HEK293 (cell line): ENCODE results near the gene ARGLU1.

Experiments used
- CTCF ChIA-PET: fragments of 350-600 bp; formaldehyde crosslinking; extraction: SDS; loops from one replicate; lab custom pipeline; 2021; ENCODE audit warnings: antibody characterized with exemption; lab: Yijun Ruan, JAX
- POLR2A ChIA-PET: fragments of 300-600 bp; formaldehyde crosslinking; extraction: SDS; loops from one replicate; lab custom pipeline; 2020; ENCODE audit warnings: antibody characterized with exemption, inconsistent platforms; lab: Yijun Ruan, JAX
- H3K27ac ChIP-seq: fragments of 200-500 bp; sonication (Bioruptor generic); 2 replicates; pipeline ENCODE4 v1.5.1; 2014; ENCODE audit warnings: low read depth, low read length, control low read depth, inconsistent platforms; ENCODE audit errors: extremely low read depth
- H3K36me3 ChIP-seq, 2 experiments: fragments of 200-500 bp in 1 of 2; sonication (Bioruptor generic) in 1 of 2; 1 replicate in 1 of 2; 2 replicates in 1 of 2; pipeline ENCODE4 v1.5.1; 2014 to 2017; ENCODE audit warnings: inconsistent platforms in 2 of 2, low read length in 2 of 2; ENCODE audit not compliant: control insufficient read depth in 2 of 2, insufficient read depth in 1 of 2
- H3K4me1 ChIP-seq: fragments of 200-500 bp; sonication (Bioruptor generic); 2 replicates; pipeline ENCODE4 v1.5.1; 2014; ENCODE audit warnings: mild to moderate bottlenecking, low read length, inconsistent platforms; ENCODE audit not compliant: control insufficient read depth, insufficient read depth
- H3K4me3 ChIP-seq: 2 replicates; pipeline ENCODE4 v1.5.1; 2011; ENCODE audit warnings: low read depth, mild to moderate bottlenecking, control low read depth, low read length, moderate library complexity
- H3K9me3 ChIP-seq: fragments of 200-500 bp; sonication (Bioruptor generic); 2 replicates; pipeline ENCODE4 v1.5.1; 2014; ENCODE audit warnings: low read depth, low read length, inconsistent platforms; ENCODE audit not compliant: control insufficient read depth, insufficient read depth
- INSM2 ChIP-seq: fragments of 450-650 bp; formaldehyde crosslinking; IDR thresholded peaks from 2 replicates; pipeline ENCODE4 v1.5.1; 2016; ENCODE audit warnings: missing biosample characterization, missing genetic modification characterization
- PRDM1 ChIP-seq: fragments of 450-650 bp; formaldehyde crosslinking; IDR thresholded peaks from 2 replicates; pipeline ENCODE4; 2016; ENCODE audit warnings: missing biosample characterization, missing genetic modification characterization
- PRDM10 ChIP-seq: fragments of 450-650 bp; formaldehyde crosslinking; IDR thresholded peaks from 2 replicates; pipeline ENCODE4 v1.5.1; 2016; ENCODE audit warnings: missing biosample characterization, missing genetic modification characterization
- SCRT2 ChIP-seq: fragments of 450-650 bp; formaldehyde crosslinking; IDR thresholded peaks from 2 replicates; pipeline ENCODE4 v1.5.1; 2016; ENCODE audit warnings: missing biosample characterization, missing genetic modification characterization
- TRIM28 ChIP-seq: IDR thresholded peaks from 2 replicates; pipeline ENCODE4 v1.6.1; 2011; ENCODE audit warnings: low read length, control low read depth, borderline replicate concordance
- ZEB2 ChIP-seq: fragments of 450-650 bp; formaldehyde crosslinking; IDR thresholded peaks from 2 replicates; pipeline ENCODE4 v1.5.1; 2016; ENCODE audit warnings: missing biosample characterization, missing genetic modification characterization
- ZNF140 ChIP-seq: fragments of 450-650 bp; formaldehyde crosslinking; IDR thresholded peaks from 2 replicates; pipeline ENCODE4 v1.5.1; 2016; ENCODE audit warnings: missing biosample characterization, missing genetic modification characterization
- ZNF324 ChIP-seq: fragments of 450-650 bp; formaldehyde crosslinking; IDR thresholded peaks from 2 replicates; pipeline ENCODE4 v1.5.1; 2016; ENCODE audit warnings: missing biosample characterization, missing genetic modification characterization
- ZNF426 ChIP-seq: fragments of 450-650 bp; formaldehyde crosslinking; IDR thresholded peaks from 2 replicates; pipeline ENCODE4 v1.5.1; 2017; ENCODE audit warnings: missing biosample characterization, missing genetic modification characterization, mild to moderate bottlenecking, inconsistent platforms, moderate library complexity
- ZNF544 ChIP-seq: fragments of 450-650 bp; formaldehyde crosslinking; IDR thresholded peaks from 2 replicates; pipeline ENCODE4 v1.5.0; 2017; ENCODE audit warnings: missing biosample characterization, missing genetic modification characterization
- ZNF658 ChIP-seq: fragments of 450-650 bp; formaldehyde crosslinking; IDR thresholded peaks from 2 replicates; pipeline ENCODE4; 2016; ENCODE audit warnings: missing biosample characterization, missing genetic modification characterization
- ZNF692 ChIP-seq: fragments of 450-650 bp; formaldehyde crosslinking; IDR thresholded peaks from 2 replicates; pipeline ENCODE4 v1.5.1; 2016; ENCODE audit warnings: missing biosample characterization, missing genetic modification characterization
- ZNF701 ChIP-seq: fragments of 450-650 bp; formaldehyde crosslinking; IDR thresholded peaks from 2 replicates; pipeline ENCODE4 v1.5.1; 2016; ENCODE audit warnings: missing biosample characterization, missing genetic modification characterization
- ZNF704 ChIP-seq: fragments of 450-650 bp; formaldehyde crosslinking; IDR thresholded peaks from 2 replicates; pipeline ENCODE4 v1.5.1; 2016; ENCODE audit warnings: missing biosample characterization, missing genetic modification characterization
- ZNF707 ChIP-seq: fragments of 450-650 bp; formaldehyde crosslinking; IDR thresholded peaks from 2 replicates; pipeline ENCODE4 v1.5.1; 2016; ENCODE audit warnings: missing biosample characterization, missing genetic modification characterization
- ZNF776 ChIP-seq: fragments of 450-650 bp; formaldehyde crosslinking; IDR thresholded peaks from 2 replicates; pipeline ENCODE4 v1.5.0; 2017; ENCODE audit warnings: missing biosample characterization, missing genetic modification characterization, borderline replicate concordance
- ZNF785 ChIP-seq: fragments of 450-650 bp; formaldehyde crosslinking; IDR thresholded peaks from 2 replicates; pipeline ENCODE4 v1.5.1; 2016; ENCODE audit warnings: missing biosample characterization, missing genetic modification characterization
- ZSCAN23 ChIP-seq: fragments of 450-650 bp; formaldehyde crosslinking; IDR thresholded peaks from 2 replicates; pipeline ENCODE4 v1.5.1; 2016; ENCODE audit warnings: missing biosample characterization, missing genetic modification characterization
- TF ChIP-seq, protein P1 (sequence below): fragments of 450-650 bp; formaldehyde crosslinking; IDR thresholded peaks from 2 replicates; pipeline ENCODE4 v1.5.1; 2017; ENCODE audit warnings: missing biosample characterization, mild to moderate bottlenecking, missing genetic modification characterization, moderate library complexity
- TF ChIP-seq, protein P2 (sequence below): fragments of 450-650 bp; formaldehyde crosslinking; IDR thresholded peaks from 2 replicates; pipeline ENCODE4 v1.5.1; 2017; ENCODE audit warnings: missing biosample characterization, missing genetic modification characterization

Gene ARGLU1

DNA sequence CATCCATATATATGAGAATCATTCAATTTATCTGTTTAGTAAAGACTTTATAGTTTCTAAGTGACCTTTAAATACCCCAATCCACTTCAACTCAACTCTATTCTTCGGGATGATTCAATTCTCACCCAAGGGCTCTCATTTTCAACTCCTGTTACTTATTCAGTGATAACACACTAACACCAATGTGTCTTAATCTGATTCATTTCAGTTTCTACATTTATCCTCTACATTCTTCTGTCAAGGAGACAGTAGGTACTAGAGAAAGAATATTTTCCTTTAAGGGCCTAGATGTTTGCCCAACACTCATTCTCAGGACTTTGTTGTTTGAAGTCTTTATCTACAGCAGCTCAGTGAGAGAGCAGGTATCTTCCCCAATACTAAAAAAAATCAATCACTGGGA lies 7.1 kb downstream of the ARGLU1 start:
- POLR2A ChIA-PET: no interaction called here
- Histone ChIP-seq H3K36me3 (peaks cover 24 to 35% of the 10 kb centered on the region in 2 experiments; a peak in 2 of 3 replicates), H3K4me3 (no peak overlapping the region)
- TF ChIP-seq, protein P1, sequence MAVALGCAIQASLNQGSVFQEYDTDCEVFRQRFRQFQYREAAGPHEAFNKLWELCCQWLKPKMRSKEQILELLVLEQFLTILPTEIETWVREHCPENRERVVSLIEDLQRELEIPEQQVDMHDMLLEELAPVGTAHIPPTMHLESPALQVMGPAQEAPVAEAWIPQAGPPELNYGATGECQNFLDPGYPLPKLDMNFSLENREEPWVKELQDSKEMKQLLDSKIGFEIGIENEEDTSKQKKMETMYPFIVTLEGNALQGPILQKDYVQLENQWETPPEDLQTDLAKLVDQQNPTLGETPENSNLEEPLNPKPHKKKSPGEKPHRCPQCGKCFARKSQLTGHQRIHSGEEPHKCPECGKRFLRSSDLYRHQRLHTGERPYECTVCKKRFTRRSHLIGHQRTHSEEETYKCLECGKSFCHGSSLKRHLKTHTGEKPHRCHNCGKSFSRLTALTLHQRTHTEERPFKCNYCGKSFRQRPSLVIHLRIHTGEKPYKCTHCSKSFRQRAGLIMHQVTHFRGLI (tag by site-specific recombination): no peak
- TF ChIP-seq PRDM1: peak; percentile 48; the same call in 1 of the 2 replicates
- TF ChIP-seq, all 188 proteins: peak for 1
- CTCF ChIA-PET: no interaction called here
- peaks cover 21% of the 10 kb centered on the region for H3K4me1 ChIP-seq
- no peak overlapping the region for H3K27ac ChIP-seq
- H3K9me3 ChIP-seq: no peaks in the 10 kb centered on the region

- peaks cover 37 to 58% of the 10 kb centered on the region in 2 experiments for H3K36me3 ChIP-seq
- ChIA-PET CTCF (interaction anchor here (0.6 kb wide), 2 partner anchors 59 to 1034 kb away, joined by 3 to 5 read pairs; no protein-coding TSS in a partner anchor), POLR2A (no interaction called here)
- peaks cover 11% of the 10 kb centered on the region for H3K4me1 ChIP-seq
- H3K4me3 ChIP-seq: no peak overlapping the region
- TF ChIP-seq ZNF658 (tag by site-specific recombination): no peak
- TF ChIP-seq, protein P2, sequence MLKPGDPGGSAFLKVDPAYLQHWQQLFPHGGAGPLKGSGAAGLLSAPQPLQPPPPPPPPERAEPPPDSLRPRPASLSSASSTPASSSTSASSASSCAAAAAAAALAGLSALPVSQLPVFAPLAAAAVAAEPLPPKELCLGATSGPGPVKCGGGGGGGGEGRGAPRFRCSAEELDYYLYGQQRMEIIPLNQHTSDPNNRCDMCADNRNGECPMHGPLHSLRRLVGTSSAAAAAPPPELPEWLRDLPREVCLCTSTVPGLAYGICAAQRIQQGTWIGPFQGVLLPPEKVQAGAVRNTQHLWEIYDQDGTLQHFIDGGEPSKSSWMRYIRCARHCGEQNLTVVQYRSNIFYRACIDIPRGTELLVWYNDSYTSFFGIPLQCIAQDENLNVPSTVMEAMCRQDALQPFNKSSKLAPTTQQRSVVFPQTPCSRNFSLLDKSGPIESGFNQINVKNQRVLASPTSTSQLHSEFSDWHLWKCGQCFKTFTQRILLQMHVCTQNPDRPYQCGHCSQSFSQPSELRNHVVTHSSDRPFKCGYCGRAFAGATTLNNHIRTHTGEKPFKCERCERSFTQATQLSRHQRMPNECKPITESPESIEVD (tag by site-specific recombination): peak; percentile 49
- no peak overlapping the region for H3K27ac ChIP-seq
- no peaks in the 10 kb centered on the region for H3K9me3 ChIP-seq
Measured at GRCh38 chr13:106558527-106558926, 9.4 kb downstream of the ARGLU1 start.

DNA sequence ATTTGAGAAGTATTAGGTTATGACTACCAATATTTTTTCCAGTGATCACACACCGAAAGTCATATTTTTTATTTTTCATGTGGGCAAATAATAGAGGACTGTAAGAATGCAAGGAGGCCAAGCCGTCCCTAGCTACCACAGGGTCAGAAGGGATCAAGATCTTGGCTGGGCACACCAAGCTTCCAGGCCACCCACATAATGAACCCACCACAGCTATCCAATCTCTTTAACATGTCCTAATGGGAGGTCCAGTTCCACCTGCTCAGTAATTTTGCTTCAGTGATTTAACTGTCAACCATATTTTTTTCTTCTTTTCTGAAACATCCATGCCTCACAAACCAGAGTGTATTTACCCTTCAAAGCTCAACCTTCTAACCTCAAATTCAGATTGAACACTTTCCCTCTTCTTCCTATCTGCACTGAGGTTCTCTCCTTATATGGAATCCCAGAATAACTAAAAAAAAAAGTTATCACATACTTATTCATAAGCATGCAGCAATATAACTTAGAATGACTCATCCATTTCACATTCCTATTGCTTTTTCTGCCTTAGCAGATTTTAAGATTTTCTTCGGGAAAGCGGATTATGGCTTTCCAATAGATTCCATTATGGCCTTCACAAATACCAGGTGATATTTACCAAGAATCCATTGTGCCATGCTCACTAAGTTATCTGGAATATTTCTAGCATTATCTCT lies 12.2 kb downstream of the ARGLU1 start:
- ChIA-PET CTCF (no interaction called here), POLR2A (no interaction called here)
- Histone ChIP-seq H3K4me3 (no peak overlapping the region), H3K9me3 (no peaks in the 10 kb centered on the region), H3K36me3 (peaks cover 43 to 81% of the 10 kb centered on the region in 2 experiments), H3K27ac (no peak overlapping the region), H3K4me1 (no peaks in the 10 kb centered on the region)
- no peak for TF ChIP-seq PRDM10 (tag by site-specific recombination)
- TF ChIP-seq ZNF785 (tag by site-specific recombination): no peak
- TF ChIP-seq ZNF776 (tag by site-specific recombination): no peak
- TF ChIP-seq ZNF324: no peak
- no peak for TF ChIP-seq ZNF140
- no peak for TF ChIP-seq ZNF692 (tag by site-specific recombination)
- no peak for TF ChIP-seq ZNF701 (tag by site-specific recombination)
- no peak for TF ChIP-seq ZEB2
- TF ChIP-seq INSM2 (tag by site-specific recombination): no peak
- no peak for TF ChIP-seq ZNF707 (tag by site-specific recombination)
- no peak for TF ChIP-seq ZNF704 (tag by site-specific recombination)
- no peak for TF ChIP-seq ZNF426 (tag by site-specific recombination)
- no peak for TF ChIP-seq SCRT2 (tag by site-specific recombination)
- no peak for TF ChIP-seq ZSCAN23 (tag by site-specific recombination)
- TF ChIP-seq ZNF544: no peak
- no peak for TF ChIP-seq TRIM28
